Measurements from ENCODE around the gene RANGRF.

Gene RANGRF

DNA sequence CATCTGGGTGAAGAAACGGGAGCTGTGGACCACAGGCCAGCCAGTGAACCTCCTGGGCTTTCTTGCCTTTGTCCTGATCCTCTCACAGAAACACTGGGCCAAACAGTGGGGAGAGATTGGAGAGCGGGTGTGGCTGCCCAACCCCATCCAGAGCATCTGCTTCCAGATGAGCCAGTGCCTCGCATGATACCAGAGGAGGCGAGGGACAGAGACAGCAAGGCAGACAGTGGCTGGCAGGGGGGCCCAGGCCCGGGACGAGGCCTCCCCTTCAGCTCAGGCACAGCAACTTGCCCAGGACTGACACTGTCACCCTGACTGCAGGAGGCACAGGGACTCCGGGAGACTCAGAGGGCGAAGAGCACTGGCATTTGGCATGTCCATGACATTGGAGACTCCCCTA, 33.6 kb downstream of the RANGRF start:
- no peak for DNase-seq (ENCODE audit: low spot score)
- H3K27ac ChIP-seq, result no peak overlapping the region
- H3K4me3 ChIP-seq, result no peak overlapping the region
- TF ChIP-seq, protein P1, sequence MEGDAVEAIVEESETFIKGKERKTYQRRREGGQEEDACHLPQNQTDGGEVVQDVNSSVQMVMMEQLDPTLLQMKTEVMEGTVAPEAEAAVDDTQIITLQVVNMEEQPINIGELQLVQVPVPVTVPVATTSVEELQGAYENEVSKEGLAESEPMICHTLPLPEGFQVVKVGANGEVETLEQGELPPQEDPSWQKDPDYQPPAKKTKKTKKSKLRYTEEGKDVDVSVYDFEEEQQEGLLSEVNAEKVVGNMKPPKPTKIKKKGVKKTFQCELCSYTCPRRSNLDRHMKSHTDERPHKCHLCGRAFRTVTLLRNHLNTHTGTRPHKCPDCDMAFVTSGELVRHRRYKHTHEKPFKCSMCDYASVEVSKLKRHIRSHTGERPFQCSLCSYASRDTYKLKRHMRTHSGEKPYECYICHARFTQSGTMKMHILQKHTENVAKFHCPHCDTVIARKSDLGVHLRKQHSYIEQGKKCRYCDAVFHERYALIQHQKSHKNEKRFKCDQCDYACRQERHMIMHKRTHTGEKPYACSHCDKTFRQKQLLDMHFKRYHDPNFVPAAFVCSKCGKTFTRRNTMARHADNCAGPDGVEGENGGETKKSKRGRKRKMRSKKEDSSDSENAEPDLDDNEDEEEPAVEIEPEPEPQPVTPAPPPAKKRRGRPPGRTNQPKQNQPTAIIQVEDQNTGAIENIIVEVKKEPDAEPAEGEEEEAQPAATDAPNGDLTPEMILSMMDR (IDR thresholded peaks at IDR 0.05), result no peak

DNA sequence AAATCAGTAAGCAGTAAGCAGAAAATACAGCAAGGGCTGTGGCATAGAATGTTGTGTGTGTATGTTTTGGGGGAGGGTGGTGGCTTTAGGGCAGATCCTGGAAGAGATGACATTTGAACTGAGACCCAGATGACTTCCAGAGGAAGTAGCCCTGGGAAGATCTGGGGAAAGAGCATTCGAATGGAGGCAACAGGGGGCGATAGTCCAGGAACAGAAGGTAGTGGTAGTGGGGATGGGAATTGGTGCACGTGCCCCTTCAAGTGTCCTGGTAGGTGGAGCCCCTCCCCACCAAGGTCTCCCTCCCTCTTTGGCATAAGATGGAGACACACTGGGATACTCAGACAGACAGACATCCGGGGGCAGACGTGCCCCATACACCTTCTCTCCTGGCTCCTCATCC, 35.7 kb downstream of the RANGRF start:
- no peak for DNase-seq (ENCODE audit: low spot score)
- TF ChIP-seq, protein P1 (IDR thresholded peaks at IDR 0.05), result no peak
- Histone ChIP-seq H3K27ac (no peak overlapping the region), H3K4me3 (no peak overlapping the region)

DNA sequence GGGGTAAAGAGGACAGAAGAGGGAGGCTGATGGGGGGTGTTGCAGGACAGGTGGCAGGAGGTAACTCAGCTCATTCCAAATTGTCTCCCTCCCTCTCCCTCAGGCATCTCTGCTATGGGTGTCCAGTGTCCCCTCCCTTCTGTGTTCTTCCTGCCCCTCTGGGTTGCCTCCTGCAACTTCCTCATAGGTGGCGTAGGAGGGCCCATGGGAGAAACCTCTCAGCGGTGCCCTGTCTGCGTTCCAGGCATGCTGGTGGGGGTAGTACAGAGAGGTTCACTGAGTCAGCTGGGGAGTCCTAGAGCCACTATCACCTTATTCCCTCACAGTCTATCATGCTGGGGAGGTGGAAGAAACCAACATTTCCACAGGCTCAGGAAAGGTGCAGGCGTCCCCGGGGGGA, 36.5 kb downstream of the RANGRF start:
- Histone ChIP-seq H3K4me3 (no peak overlapping the region), H3K27ac (peak overlapping the region in 1 of 2 donors; percentile 4)
- DNase-seq (ENCODE audit: low spot score), result no peak
- TF ChIP-seq, protein P1 (IDR thresholded peaks at IDR 0.05), result no peak

DNA sequence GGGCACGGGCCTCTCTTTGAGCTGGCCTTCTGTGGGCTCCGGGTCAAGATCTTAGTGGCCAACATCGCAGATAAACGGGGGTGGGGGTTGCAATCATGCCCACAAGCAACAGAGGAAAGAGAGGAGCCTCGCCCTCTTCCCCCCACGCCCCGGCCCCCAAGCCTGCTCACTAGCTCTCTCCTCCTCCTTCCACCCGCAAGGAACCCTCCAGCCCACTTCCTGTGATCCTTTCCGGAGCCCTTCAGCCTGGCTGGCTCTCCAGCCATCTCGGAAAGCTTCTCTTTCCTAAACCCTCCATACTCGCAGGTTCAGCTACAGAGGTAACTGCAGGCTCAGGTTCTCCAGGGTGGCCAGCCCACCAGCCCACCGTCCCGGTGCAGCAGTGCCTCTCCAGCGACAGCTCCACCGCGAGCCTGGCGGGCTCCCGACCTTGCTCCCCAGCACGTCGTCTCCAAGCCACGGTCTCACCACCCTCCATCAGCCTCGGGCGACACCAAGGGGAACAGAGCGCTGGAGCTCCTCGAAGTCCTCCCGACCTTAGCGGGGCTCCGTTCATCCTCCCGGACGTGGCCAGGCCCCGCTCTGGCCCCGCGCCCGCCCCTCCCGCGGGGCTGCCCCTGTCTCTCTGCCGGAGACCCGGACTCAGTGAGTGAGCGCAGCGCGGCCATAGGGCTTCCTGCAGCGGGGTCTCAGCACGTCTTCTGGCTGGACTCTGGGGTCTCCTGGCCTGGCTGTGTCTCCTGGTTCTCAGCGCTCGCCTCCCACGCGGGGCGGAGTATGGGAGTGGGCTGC, 38.2 kb downstream of the RANGRF start:
- peak overlapping the region; percentile 73 for H3K4me3 ChIP-seq
- DNase-seq (ENCODE audit: low spot score), result no peak
- H3K27ac ChIP-seq, result peak overlapping the region; percentile 9 to 52
- TF ChIP-seq, protein P1 (IDR thresholded peaks at IDR 0.05), result no peak

DNA sequence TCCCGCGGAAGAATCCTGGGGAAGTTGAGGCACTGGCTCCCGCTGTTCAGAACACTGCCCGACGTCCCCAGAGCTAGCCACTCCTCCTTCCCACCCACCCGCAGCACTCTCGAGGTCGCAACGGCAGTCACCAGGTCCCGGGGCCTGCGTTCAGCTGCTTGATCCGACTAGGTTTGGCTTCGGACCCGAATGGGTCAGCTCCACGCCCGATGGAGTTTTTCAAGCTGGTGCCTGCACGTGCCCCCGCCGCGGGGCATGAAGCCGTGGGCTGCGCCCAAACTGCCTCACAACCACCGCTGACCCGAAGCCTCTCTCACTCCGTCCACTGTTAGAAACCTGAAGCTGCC, 38.8 kb downstream of the RANGRF start:
- TF ChIP-seq, protein P1 (IDR thresholded peaks at IDR 0.05), result no peak
- H3K4me3 ChIP-seq, result peak overlapping the region; percentile 73
- H3K27ac ChIP-seq, result peak overlapping the region in 1 of 2 donors; percentile 52
- no peak for DNase-seq (ENCODE audit: low spot score)

DNA sequence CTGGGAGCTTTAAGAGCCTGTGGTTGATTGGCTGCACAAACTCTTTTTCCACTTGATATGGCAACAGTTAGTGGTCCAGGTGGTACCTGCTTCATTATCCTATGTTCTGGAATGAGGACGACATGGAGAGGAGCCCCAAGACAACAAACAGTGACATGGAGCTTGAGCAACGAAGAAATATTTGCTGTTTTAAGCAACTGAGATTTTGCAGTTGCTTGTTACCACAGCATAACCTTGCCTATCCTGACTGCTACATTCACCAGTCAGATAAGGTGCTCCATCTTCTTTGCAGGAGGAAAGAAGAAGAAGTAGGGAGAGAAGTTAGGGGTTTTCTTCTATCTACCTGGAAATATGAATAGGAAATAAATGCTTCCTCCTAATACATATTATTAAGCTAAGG, 43.7 kb downstream of the RANGRF start:
- no peak overlapping the region for H3K4me3 ChIP-seq
- TF ChIP-seq, protein P1 (IDR thresholded peaks at IDR 0.05), result no peak
- DNase-seq (ENCODE audit: low spot score), result no peak
- H3K27ac ChIP-seq, result no peak overlapping the region

DNA sequence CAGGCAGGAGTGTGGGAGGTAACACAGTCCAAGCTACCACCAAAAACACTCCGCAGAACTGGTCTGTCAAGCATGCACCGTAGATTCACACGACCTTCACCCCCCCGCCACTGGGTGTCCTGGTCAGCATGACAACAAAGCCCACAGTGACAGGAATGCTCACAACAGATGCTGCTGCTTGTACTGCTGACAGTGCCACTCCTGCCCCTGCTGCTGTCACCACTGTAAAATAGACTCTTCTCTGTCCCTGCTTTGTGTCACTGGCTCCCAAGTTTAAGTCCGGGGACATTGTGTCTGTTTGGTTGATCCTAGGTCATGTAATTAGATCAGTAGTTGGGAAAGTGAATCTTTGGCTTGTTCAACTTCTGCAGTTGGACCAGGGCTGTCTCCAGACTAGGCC, 44.2 kb downstream of the RANGRF start:
- DNase-seq (ENCODE audit: low spot score), result no peak
- no peak overlapping the region for H3K4me3 ChIP-seq
- TF ChIP-seq, protein P1 (IDR thresholded peaks at IDR 0.05), result no peak
- H3K27ac ChIP-seq, result no peak overlapping the region

Measured in coronary artery (tissue), 2 donors.